Right cardiac atrium (tissue), 5 donors: ENCODE data around the gene CLIP2. TPM values are rescaled to one million over a fixed set of nuclear protein-coding genes. Genes with fewer than 3 reads are reported as not detected.
A peak's percentile ranks its signal among the peaks of the same experiment; 100 is the strongest.
"Not testable (repeated sequence)": the region's sequence is repeated elsewhere in the genome, so short reads cannot be mapped to it uniquely, and the experiment has no call there.

Experiments used
- ATAC-seq, 2 donors: fragments of 200-7000 bp; cut with Tn5 transposase; one replicate each; pipeline versions ENCODE4 v1.8.0 to v1.9.1; 2020; ENCODE audit warnings: moderate library complexity in 2 of 2, mild to moderate bottlenecking in 1 of 2
- DNase-seq, 3 donors: peaks; one replicate each; pipeline ENCODE4 v3.0.0-alpha.2; 2020
- H3K27ac ChIP-seq: one replicate; pipeline ENCODE4 v1.5.1; 2013; ENCODE audit warnings: mild to moderate bottlenecking, low read length, control low read depth, moderate library complexity
- H3K27me3 ChIP-seq: one replicate; pipeline ENCODE4 v1.6.1; 2013; ENCODE audit not compliant: control insufficient read depth, insufficient read depth
- H3K4me1 ChIP-seq: one replicate; pipeline ENCODE4 v1.6.1; 2013; ENCODE audit warnings: low read length; ENCODE audit not compliant: control insufficient read depth, insufficient read depth
- H3K4me3 ChIP-seq: one replicate; pipeline ENCODE4 v1.5.1; 2013; ENCODE audit warnings: low read length, control low read depth
- H3K9me3 ChIP-seq: one replicate; pipeline ENCODE4 v1.6.1; 2013; ENCODE audit warnings: low read length; ENCODE audit not compliant: control insufficient read depth
- WGBS: extraction: QIAGEN DNeasy Blood & Tissue Kit; methylation state at CpG from one replicate; pipeline ENCODE4 v1.1.7; 2013; 5-methylcytosine and 5-hydroxymethylcytosine counted together
- intact Hi-C, 4 donors: fragments of 100-400 bp; cut with DNase I; formaldehyde crosslinking; loops; one replicate each; pipeline versions ENCODE4 v1.11.0 to v1.14.0; 2022 to 2023
- polyA plus RNA-seq: library from polyadenylated mRNA; stranded (reverse); fragments of 200-250 nt; gene quantifications from one replicate; pipeline ENCODE4 v1.2.3, GENCODE V29; 2013
- total RNA-seq, 4 donors: library from RNA; stranded (reverse); fragmentation: NEBNext Ultra II Directional; extraction: Animal tissue kit (Norgen Biotek cat#: 25700); gene quantifications; one replicate each; pipeline ENCODE4 v1.2.1, GENCODE V29; 2021
- donor health status: healthy with polysubstance abuse.
- donor health status: DM: no; HTN: yes; CAD: no.
- donor health status: DM: no; HTN: no; CAD: no.
- donor health status: DM: no; HTN: yes; CAD: no; lungs with severe emphysema.
- donor health status: DM: yes; HTN: yes; CAD: no.

Gene CLIP2
- total and polyA plus RNA-seq, 5 donors, result 6.3 to 9.4 (median 8.7) TPM

- H3K4me1 ChIP-seq, H3K4me3 ChIP-seq, H3K27ac ChIP-seq, intact Hi-C loops, ATAC-seq, H3K9me3 ChIP-seq, DNase-seq, H3K27me3 ChIP-seq: not testable (repeated sequence)
- WGBS, result 91% methylated on average over 6 of the region's 6 CpGs
Measured at GRCh38 chr7:74255461-74255860, 33.7 kb upstream of the CLIP2 start.

GRCh38 chr7:74256491-74257408 is 32.5 kb upstream of the CLIP2 start:
- H3K27me3 ChIP-seq, result no peaks in the 10 kb centered on the region
- WGBS, result 75% methylated on average over 12 of the region's 12 CpGs
- H3K9me3 ChIP-seq, result no peaks in the 10 kb centered on the region
- DNase-seq (peak in 1 of 3 donors; percentile 44), ATAC-seq (no peak)
- H3K4me1 ChIP-seq, result peaks cover 2% of the 10 kb centered on the region
- intact Hi-C loops, result no loop called here
- H3K4me3 ChIP-seq, result no peak overlapping the region
- H3K27ac ChIP-seq, result no peak overlapping the region

- Histone ChIP-seq H3K4me3 (no peak overlapping the region), H3K9me3 (no peaks in the 10 kb centered on the region), H3K27ac (no peak overlapping the region), H3K27me3 (no peaks in the 10 kb centered on the region), H3K4me1 (peaks cover 2% of the 10 kb centered on the region)
- no peak for DNase-seq
- no peak for ATAC-seq
- 85% methylated on average over 9 of the region's 9 CpGs for WGBS
- intact Hi-C loops, result no loop called here
Measured at GRCh38 chr7:74258639-74259038, 30.6 kb upstream of the CLIP2 start.

GRCh38 chr7:74262639-74263398 is 26.4 kb upstream of the CLIP2 start:
- H3K4me3 ChIP-seq, result no peak overlapping the region
- ATAC-seq, result no peak
- no peak for DNase-seq
- no peaks in the 10 kb centered on the region for H3K9me3 ChIP-seq
- H3K27me3 ChIP-seq, result no peaks in the 10 kb centered on the region
- intact Hi-C loops, result no loop called here
- 86% methylated on average over 20 of the region's 20 CpGs for WGBS
- H3K4me1 ChIP-seq, result no peaks in the 10 kb centered on the region
- no peak overlapping the region for H3K27ac ChIP-seq

GRCh38 chr7:74263399-74264120 is 25.6 kb upstream of the CLIP2 start:
- no peak for DNase-seq
- no peak overlapping the region for H3K27ac ChIP-seq
- H3K9me3 ChIP-seq, result no peaks in the 10 kb centered on the region
- no peaks in the 10 kb centered on the region for H3K27me3 ChIP-seq
- no peak overlapping the region for H3K4me3 ChIP-seq
- H3K4me1 ChIP-seq, result no peaks in the 10 kb centered on the region
- WGBS, result 76% methylated on average over 21 of the region's 21 CpGs
- intact Hi-C loops, result no loop called here
- no peak for ATAC-seq

GRCh38 chr7:74266191-74266963 is 22.8 kb upstream of the CLIP2 start:
- Histone ChIP-seq H3K27me3 (no peaks in the 10 kb centered on the region), H3K27ac (no peak overlapping the region), H3K4me1 (no peaks in the 10 kb centered on the region), H3K9me3 (no peaks in the 10 kb centered on the region), H3K4me3 (no peak overlapping the region)
- 72% methylated on average over 7 of the region's 7 CpGs for WGBS
- ATAC-seq, result no peak
- intact Hi-C loops, result no loop called here
- no peak for DNase-seq

- WGBS, result 70% methylated on average over 13 of the region's 13 CpGs
- intact Hi-C loops, result no loop called here
- Histone ChIP-seq H3K4me3 (no peak overlapping the region), H3K4me1 (no peaks in the 10 kb centered on the region), H3K9me3 (no peaks in the 10 kb centered on the region), H3K27ac (no peak overlapping the region), H3K27me3 (no peaks in the 10 kb centered on the region)
- ATAC-seq (no peak), DNase-seq (no peak)
Measured at GRCh38 chr7:74267756-74268565, 21.2 kb upstream of the CLIP2 start.

- ATAC-seq (peak; percentile 60 to 64), DNase-seq (peak; percentile 59 to 74 (median 73))
- no peaks in the 10 kb centered on the region for H3K4me1 ChIP-seq
- WGBS, result 1% methylated on average over 17 of the region's 17 CpGs
- no peaks in the 10 kb centered on the region for H3K27me3 ChIP-seq
- H3K27ac ChIP-seq, result no peak overlapping the region
- H3K9me3 ChIP-seq, result no peaks in the 10 kb centered on the region
- H3K4me3 ChIP-seq, result peak overlapping the region; percentile 98
- intact Hi-C loops, result no loop called here
Measured at GRCh38 chr7:74269757-74270277, 19.4 kb upstream of the CLIP2 start.

GRCh38 chr7:74271742-74272141 is 17.5 kb upstream of the CLIP2 start:
- 59% methylated on average over 6 of the region's 6 CpGs for WGBS
- Histone ChIP-seq H3K9me3 (no peaks in the 10 kb centered on the region), H3K4me1 (no peaks in the 10 kb centered on the region), H3K27ac (no peak overlapping the region), H3K4me3 (no peak overlapping the region), H3K27me3 (no peaks in the 10 kb centered on the region)
- DNase-seq (no peak), ATAC-seq (no peak)
- intact Hi-C loops, result no loop called here
